ENCODE results near the gene GJB4. TPM values are rescaled to one million over a fixed set of nuclear protein-coding genes. Genes with fewer than 3 reads are reported as not detected.
"Not testable (repeated sequence)": the region's sequence is repeated elsewhere in the genome, so short reads cannot be mapped to it uniquely, and the experiment has no call there.

The GJB4 gene
- total RNA-seq = not detected

DNA sequence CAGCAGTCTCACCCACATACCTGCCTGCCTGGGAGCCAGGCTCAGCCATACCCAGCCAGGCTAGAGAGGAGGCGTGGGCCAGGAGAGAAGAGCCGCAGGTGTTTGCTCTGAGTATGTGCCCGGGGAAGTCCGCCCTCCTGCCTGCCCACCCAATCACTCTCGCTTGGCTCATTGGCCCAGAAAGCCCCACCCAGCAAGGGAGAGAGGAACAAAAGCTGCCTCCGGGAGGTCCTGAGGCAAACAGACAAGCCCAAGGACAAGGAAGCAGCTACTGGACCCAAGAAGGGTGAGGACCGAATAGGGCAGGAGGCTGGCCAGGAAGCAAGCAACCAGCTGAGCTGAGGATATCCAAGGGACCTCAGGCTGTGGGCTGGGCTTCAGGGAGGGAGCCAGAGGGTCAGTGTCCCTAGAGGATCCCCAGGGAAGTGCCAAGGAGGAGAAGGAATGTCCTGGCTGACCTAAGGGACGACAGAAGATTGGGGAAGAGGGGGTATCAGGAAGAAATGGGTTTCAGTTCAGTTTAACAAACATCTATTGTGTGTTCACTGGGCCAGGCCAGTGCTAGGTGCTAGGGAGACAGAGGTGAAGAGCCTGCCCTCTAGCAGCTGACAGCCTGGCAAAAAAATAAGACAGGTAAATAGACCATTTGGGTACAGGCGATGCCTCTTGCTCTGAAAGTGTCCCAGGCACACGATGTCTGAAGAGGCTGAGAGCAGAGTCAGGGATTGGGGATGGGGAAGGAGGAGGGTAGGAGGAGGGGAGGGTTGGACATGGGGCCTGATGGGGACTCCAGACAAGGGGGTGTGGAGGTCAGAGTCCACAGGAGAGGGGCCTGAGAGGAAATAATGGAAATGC, at the start of gene GJB4:
Gene GJB4 (plus strand): TSS at position 238 of the 855 bp plus-strand sequence. CDS start 1,515 bp downstream, outside the sequence.
- Mint-ChIP-seq H3K36me3 (no peaks in the 10 kb centered on the region), H3K9me3 (no peaks in the 10 kb centered on the region), H3K27me3 (peaks cover 10 to 11% of the 10 kb centered on the region in 2 donors), H3K27ac (no peak within 1 kb of the TSS), H3K4me3 (no peak within 1 kb of the TSS), H3K4me1 (ENCODE audit: low read depth in 2 of 2) (no peaks in the 10 kb centered on the region)
- ATAC-seq = peak in 1 of 2 donors; percentile 16
- no peak for DNase-seq (ENCODE audit: low spot score)

DNA sequence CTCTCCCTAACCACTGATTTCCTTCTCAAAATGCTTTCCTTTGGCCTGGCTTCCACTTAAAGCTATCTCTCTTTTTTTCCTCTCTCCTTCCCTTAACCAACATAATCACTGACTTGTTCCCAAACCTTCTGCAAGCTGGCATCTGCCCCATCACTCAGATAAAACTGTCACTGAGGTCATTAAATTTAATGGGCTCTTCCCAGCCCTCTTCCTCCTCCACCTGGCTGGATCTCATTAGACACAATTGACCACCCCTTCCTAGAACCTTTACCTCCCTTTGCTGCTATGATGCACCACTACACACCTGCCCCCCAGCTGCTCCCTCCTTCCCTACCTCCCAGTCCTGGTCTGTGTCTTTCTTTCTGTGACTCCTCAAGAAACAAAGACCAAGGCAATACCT, 48.7 kb upstream of the GJB4 start:
- H3K9me3 Mint-ChIP-seq = no peaks in the 10 kb centered on the region
- no peak overlapping the region for H3K4me3 Mint-ChIP-seq
- H3K27me3 Mint-ChIP-seq = peaks cover 14 to 35% of the 10 kb centered on the region in 2 donors
- DNase-seq (ENCODE audit: low spot score) = no peak
- ATAC-seq = no peak
- no peaks in the 10 kb centered on the region for H3K4me1 Mint-ChIP-seq (ENCODE audit: low read depth in 2 of 2)
- no peak overlapping the region for H3K27ac Mint-ChIP-seq
- H3K36me3 Mint-ChIP-seq = no peaks in the 10 kb centered on the region

DNA sequence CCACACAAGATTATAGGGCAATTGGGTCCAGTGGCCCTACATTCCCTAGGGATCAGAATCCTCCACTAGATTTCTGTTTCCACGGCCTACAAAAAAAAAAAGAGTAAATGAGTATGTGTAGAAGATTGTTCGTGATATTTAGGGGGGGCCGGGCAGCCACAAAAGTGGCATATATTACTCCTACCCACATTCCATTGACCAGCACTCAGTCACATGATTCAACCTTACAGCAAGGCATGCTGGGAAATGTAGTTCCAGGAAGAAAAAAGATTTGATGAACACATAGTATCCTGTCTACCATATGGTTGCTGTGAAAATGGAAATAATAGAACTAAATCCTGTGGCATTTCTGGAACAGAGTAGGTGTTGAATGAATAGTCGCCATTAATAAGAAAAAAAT, 48.1 kb upstream of the GJB4 start:
- Mint-ChIP-seq H3K9me3 (no peaks in the 10 kb centered on the region), H3K27me3 (peaks cover 12 to 28% of the 10 kb centered on the region in 2 donors), H3K36me3 (no peaks in the 10 kb centered on the region), H3K4me3 (no peak overlapping the region), H3K27ac (no peak overlapping the region), H3K4me1 (ENCODE audit: low read depth in 2 of 2) (no peaks in the 10 kb centered on the region)
- no peak for DNase-seq (ENCODE audit: low spot score)
- ATAC-seq = no peak

DNA sequence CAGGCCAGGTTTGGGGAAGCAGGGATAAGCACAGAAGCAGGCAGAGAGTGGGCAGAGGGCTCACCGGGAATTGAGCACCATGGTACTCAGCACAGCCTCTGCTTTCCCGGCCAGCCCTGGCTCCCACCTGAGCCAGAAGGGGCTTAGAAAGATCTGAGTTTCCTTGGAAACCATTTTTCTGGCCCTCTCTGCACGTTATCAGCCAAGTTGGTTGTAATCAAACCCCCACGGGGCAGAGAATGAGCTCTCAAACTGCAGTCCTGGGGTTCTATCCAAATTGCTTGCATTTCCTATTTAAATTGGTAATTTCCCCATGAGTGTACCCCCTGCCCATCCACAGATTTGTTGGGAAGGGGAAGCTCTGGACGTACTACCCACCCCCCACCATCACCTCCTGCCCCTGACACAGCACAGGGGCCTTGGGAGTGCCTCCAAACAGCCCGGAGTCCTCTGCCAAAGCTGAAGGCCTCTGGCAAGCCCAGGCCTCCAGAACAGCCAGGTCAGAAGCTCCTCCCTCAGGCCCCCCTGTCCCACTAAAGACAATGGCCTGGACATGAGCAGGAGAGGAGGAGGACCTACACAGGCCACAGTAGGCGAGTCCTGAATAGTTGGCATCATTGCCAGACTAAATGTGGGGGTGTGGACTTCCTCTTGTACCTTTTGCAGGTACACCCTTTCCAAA, 47.4 kb upstream of the GJB4 start:
- Mint-ChIP-seq H3K4me1 (ENCODE audit: low read depth in 2 of 2) (no peaks in the 10 kb centered on the region), H3K27me3 (peaks cover 12 to 28% of the 10 kb centered on the region in 2 donors), H3K27ac (no peak overlapping the region), H3K4me3 (no peak overlapping the region), H3K9me3 (no peaks in the 10 kb centered on the region), H3K36me3 (no peaks in the 10 kb centered on the region)
- ATAC-seq = no peak
- no peak for DNase-seq (ENCODE audit: low spot score)

DNA sequence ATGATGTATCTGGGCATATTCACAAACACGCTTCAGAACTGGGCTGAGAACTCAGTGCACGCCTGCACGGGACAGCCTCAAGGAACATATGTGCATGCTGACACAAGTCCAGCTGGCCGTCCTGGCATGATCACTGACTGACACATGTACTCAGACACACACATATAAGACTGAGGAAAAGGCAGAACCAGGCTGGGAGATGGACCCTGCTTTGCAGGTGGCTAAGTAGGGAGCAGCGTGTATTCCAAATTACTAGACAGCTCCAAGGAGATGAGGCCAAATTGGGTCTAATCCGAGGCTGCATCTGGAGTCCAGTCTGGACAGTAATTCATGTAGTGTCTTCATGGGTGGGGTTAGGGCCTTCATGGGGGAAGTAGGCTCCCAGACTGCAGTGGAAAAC, 46.1 kb upstream of the GJB4 start:
- Mint-ChIP-seq H3K36me3 (no peaks in the 10 kb centered on the region), H3K4me1 (ENCODE audit: low read depth in 2 of 2) (no peaks in the 10 kb centered on the region), H3K9me3 (no peaks in the 10 kb centered on the region), H3K27me3 (peaks cover 14 to 32% of the 10 kb centered on the region in 2 donors), H3K4me3 (no peak overlapping the region), H3K27ac (no peak overlapping the region)
- DNase-seq (ENCODE audit: low spot score) (no peak), ATAC-seq (no peak)

DNA sequence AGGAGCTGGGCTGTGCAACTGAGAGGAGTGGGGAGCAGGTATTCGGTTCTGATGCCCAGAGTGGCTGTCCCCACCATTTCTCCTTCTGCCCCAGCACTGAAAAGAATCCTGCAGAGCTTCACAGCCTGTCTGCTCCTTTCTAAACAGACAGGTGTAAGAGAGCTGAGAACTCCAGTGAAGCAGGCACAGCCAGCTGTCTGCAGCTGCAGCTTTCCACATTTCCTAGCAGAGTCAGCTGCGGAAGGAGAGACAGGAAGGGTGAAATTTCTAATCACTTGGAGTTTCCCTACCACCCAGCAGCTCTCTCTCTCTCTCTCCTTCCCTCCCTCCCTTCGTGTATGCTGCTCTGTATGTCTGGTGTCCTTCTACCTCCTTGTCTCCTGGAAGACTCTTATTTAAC, 45.2 kb upstream of the GJB4 start:
- no peak overlapping the region for H3K4me3 Mint-ChIP-seq
- ATAC-seq (no peak), DNase-seq (ENCODE audit: low spot score) (no peak)
- H3K36me3 Mint-ChIP-seq = no peaks in the 10 kb centered on the region
- H3K27ac Mint-ChIP-seq = no peak overlapping the region
- H3K27me3 Mint-ChIP-seq = peaks cover 11 to 30% of the 10 kb centered on the region in 2 donors
- no peaks in the 10 kb centered on the region for H3K4me1 Mint-ChIP-seq (ENCODE audit: low read depth in 2 of 2)
- no peaks in the 10 kb centered on the region for H3K9me3 Mint-ChIP-seq

DNA sequence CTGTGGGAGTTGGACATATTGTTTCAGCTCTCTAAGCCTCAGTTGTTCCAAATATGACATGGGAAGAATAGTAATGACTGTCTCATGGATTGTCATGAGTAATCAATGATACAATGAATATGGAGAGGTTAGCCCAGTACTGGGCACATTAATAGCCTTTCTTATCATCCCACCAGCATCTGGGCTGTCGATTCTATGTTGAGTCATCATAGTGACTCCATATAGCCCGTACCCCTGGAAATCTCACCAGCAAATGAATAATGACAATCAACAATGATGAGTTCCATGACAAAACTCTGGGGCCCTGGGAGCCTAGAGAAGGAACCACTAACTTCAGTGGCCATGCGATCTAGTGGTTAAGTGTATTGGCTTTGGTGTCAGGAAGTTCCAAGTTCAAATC, 44.4 kb upstream of the GJB4 start:
- Mint-ChIP-seq H3K4me1 (ENCODE audit: low read depth in 2 of 2) (no peaks in the 10 kb centered on the region), H3K4me3 (no peak overlapping the region), H3K27me3 (peaks cover 12 to 32% of the 10 kb centered on the region in 2 donors), H3K27ac (no peak overlapping the region), H3K36me3 (no peaks in the 10 kb centered on the region), H3K9me3 (no peaks in the 10 kb centered on the region)
- ATAC-seq (no peak), DNase-seq (ENCODE audit: low spot score) (no peak)

DNA sequence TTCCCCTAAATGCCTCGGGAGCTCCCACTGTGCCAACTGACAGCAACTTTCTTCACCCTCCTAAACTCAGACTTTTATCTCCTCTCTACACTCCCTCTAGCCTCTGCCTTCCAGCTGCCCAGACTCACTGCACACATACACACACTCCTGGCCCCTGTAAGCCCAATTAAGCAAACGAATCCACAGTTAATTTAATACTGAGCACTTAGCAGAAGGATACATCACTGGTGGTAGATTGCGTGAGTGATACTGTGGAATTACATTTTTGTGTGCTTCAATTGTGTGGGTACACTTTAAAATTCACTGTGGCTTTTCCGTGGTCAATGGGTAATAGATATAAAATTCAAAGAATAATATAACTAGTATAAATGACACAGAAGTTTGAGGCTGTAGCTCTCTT, 38.3 kb upstream of the GJB4 start:
- Mint-ChIP-seq H3K27me3 (peaks cover 36 to 62% of the 10 kb centered on the region in 2 donors), H3K27ac (no peak overlapping the region), H3K36me3 (no peaks in the 10 kb centered on the region), H3K4me3 (no peak overlapping the region), H3K4me1 (ENCODE audit: low read depth in 2 of 2) (no peaks in the 10 kb centered on the region), H3K9me3 (no peaks in the 10 kb centered on the region)
- DNase-seq (ENCODE audit: low spot score) (no peak), ATAC-seq (no peak)

DNA sequence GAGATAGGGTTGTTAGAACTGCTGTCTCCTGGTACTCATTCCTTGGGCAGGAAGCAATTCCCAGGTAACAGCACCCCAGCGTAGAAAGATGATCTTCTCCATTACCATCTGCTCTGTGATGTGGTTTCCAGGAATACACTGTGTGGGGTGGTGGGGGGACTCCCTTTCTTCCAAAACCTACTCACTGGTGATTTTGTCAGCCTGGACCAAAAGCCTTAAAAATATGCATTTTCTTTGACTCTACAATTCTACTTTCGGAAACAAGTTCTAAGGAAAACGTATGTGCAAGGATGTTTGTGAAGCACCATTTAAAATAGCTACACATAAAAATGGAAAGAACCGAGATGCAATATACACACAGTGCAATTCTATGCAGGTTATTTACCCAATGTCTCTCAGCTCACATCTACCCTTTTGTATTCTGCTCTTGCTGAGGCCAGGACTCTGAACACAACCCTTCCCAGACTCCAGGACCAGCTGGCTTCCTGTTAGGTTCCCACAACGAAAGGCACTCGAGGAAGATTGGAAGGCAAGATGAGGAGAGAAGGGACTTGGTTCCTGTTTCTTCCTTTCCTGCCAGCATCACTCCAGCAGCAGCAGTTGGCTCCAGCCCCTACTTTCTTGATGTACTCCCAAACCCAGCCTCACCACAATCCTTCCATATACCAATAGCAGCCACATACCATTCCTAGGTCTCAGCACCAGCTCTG, 37.7 kb upstream of the GJB4 start:
- no peak overlapping the region for H3K4me3 Mint-ChIP-seq
- H3K27ac Mint-ChIP-seq = no peak overlapping the region
- no peak for DNase-seq (ENCODE audit: low spot score)
- H3K9me3 Mint-ChIP-seq = no peaks in the 10 kb centered on the region
- no peak for ATAC-seq
- no peaks in the 10 kb centered on the region for H3K4me1 Mint-ChIP-seq (ENCODE audit: low read depth in 2 of 2)
- no peaks in the 10 kb centered on the region for H3K36me3 Mint-ChIP-seq
- peaks cover 36 to 62% of the 10 kb centered on the region in 2 donors for H3K27me3 Mint-ChIP-seq

DNA sequence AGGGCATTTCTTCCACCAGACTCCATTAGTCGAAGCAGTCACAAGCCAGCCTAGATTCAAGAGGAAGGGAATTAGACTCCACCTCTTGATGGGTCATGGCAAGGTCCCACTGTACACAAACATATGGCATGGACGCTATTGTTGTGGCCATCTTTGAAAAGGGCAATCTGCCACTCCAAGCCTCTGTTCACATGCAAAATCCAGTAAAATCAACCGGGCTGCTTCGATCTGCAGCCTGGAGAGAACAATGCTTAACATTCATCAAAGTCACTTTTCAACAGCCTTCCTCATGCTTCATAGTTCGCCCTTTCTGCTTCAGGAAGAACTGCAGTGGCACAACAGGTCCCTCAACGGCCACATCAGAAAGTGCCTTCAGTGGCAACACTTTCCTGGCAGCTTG, 32.7 kb upstream of the GJB4 start:
- no peaks in the 10 kb centered on the region for H3K4me1 Mint-ChIP-seq (ENCODE audit: low read depth in 2 of 2)
- DNase-seq (ENCODE audit: low spot score) (no peak), ATAC-seq (no peak)
- no peak overlapping the region for H3K27ac Mint-ChIP-seq
- H3K27me3 Mint-ChIP-seq = peaks cover 32 to 52% of the 10 kb centered on the region in 2 donors
- H3K4me3 Mint-ChIP-seq = no peak overlapping the region
- no peaks in the 10 kb centered on the region for H3K36me3 Mint-ChIP-seq
- no peaks in the 10 kb centered on the region for H3K9me3 Mint-ChIP-seq

DNA sequence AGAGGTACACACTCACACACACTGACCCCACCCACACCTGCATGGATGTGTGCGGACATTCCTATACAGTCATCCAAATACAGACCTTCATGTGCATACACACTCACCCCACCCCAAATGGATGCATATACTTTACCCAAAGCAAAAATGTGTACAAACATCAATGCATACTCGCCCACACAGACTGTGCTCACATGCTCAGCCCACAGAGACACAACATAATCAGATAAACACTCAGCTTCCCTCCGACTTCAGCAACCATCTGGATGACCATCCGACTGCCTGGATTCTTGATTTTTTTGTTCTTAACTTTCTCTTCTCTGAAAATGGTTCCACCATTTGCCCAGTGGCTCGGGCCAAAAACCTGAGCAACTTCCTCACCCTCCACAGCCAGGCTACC, 29.1 kb upstream of the GJB4 start:
- H3K27me3 Mint-ChIP-seq = peaks cover 21 to 25% of the 10 kb centered on the region in 2 donors
- H3K36me3 Mint-ChIP-seq = no peaks in the 10 kb centered on the region
- H3K4me1 Mint-ChIP-seq (ENCODE audit: low read depth in 2 of 2) = no peaks in the 10 kb centered on the region
- H3K27ac Mint-ChIP-seq = no peak overlapping the region
- H3K4me3 Mint-ChIP-seq = no peak overlapping the region
- ATAC-seq (peak; percentile 5 to 52), DNase-seq (ENCODE audit: low spot score) (no peak)
- no peaks in the 10 kb centered on the region for H3K9me3 Mint-ChIP-seq

DNA sequence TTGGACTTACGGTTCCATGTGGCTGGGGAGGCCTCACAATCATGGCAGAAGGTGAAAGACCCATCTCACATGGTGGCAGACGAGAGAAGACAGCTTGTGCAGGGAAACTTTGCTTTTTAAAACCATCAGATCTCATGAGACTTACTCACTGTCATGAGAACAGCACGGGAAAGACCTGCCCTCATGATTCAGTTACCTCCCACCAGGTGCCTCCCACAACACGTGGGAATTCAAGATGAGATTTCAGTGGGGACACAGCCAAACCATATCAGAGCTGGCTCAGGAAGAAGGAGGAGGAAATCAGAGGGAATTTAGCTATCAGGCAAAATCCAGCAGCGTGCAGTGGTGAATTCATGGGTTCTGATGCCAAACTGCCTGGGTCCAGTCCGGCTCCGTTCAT, 26.7 kb upstream of the GJB4 start:
- not testable (repeated sequence) for DNase-seq (ENCODE audit: low spot score); H3K36me3 Mint-ChIP-seq; ATAC-seq; H3K9me3 Mint-ChIP-seq; H3K27ac Mint-ChIP-seq; H3K4me3 Mint-ChIP-seq; H3K4me1 Mint-ChIP-seq (ENCODE audit: low read depth in 2 of 2)
- H3K27me3 Mint-ChIP-seq = peaks cover 19 to 20% of the 10 kb centered on the region in 2 donors

DNA sequence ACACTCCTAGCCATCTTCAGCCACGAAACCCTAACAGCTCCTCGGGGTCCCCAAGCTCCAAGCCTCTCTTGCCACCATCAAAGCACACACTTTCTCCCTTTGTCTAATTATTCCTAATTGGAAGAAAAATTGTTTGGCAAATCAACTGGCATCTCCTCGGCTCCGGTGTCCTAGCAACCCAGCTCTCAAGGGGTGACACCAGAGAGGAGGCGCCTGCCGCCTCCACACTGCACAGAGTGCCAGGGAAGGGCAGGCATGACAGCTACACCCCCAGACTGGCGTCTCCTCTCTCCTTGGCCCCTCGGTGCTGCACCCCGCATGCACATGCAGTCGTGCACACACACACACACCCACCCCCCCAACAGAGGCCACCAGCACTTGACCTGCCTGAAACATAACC, 22.8 kb upstream of the GJB4 start:
- H3K27ac Mint-ChIP-seq = no peak overlapping the region
- no peaks in the 10 kb centered on the region for H3K4me1 Mint-ChIP-seq (ENCODE audit: low read depth in 2 of 2)
- DNase-seq (ENCODE audit: low spot score) (no peak), ATAC-seq (peak in 1 of 2 donors; percentile 48)
- peaks cover 8 to 14% of the 10 kb centered on the region in 2 donors for H3K27me3 Mint-ChIP-seq
- no peak overlapping the region for H3K4me3 Mint-ChIP-seq
- H3K36me3 Mint-ChIP-seq = no peaks in the 10 kb centered on the region
- H3K9me3 Mint-ChIP-seq = no peaks in the 10 kb centered on the region

DNA sequence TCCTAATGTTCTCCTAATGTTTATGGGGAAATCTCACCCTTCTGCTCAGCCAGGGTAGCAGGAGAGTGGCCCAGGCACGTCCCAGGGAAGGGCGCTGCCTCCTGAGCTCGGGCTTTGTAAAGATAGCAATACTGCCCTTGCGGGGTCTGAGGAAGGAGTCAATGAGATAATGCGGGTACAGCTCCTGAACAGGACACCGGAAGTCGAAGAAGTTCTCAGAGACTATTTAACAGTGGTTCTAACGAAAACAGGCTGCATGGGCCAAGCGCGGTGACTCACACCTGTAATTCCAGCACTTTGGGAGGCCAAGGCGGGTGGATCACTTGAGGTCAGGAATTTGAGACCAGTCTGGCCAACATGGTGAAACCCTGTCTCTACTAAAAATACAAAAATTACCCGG, 22.3 kb upstream of the GJB4 start:
- not testable (repeated sequence) for H3K27ac Mint-ChIP-seq; H3K4me3 Mint-ChIP-seq; DNase-seq (ENCODE audit: low spot score); H3K9me3 Mint-ChIP-seq; ATAC-seq; H3K4me1 Mint-ChIP-seq (ENCODE audit: low read depth in 2 of 2); H3K36me3 Mint-ChIP-seq
- H3K27me3 Mint-ChIP-seq = peaks cover 8 to 14% of the 10 kb centered on the region in 2 donors
